ENCODE results near the gene SYDE1. TPM values are rescaled to one million over a fixed set of nuclear protein-coding genes. Genes with fewer than 3 reads are reported as not detected.

Gene SYDE1
- polyA plus RNA-seq, 1 donor from 2014 or later, result not detected

- H3K9me3 Mint-ChIP-seq, result peaks cover 2 to 10% (median 8%) of the 10 kb centered on the region in 3 donors
- H3K27ac Mint-ChIP-seq, result no peak overlapping the region
- no peaks in the 10 kb centered on the region for H3K36me3 Mint-ChIP-seq
- H3K4me3 Mint-ChIP-seq, result no peak overlapping the region
- peaks cover 2% of the 10 kb centered on the region for H3K27me3 Mint-ChIP-seq
- H3K4me1 Mint-ChIP-seq, result peaks cover 0 to 2% (median 1%) of the 10 kb centered on the region in 3 donors
These were observed 52.0 kb downstream of the SYDE1 start for GRCh38 chr19:15159251-15159650.

GRCh38 chr19:15161028-15161984, 54.1 kb downstream of the SYDE1 start:
- H3K4me1 Mint-ChIP-seq, result peaks cover 0 to 2% (median 1%) of the 10 kb centered on the region in 3 donors
- H3K27me3 Mint-ChIP-seq, result peaks cover 3% of the 10 kb centered on the region
- no peaks in the 10 kb centered on the region for H3K36me3 Mint-ChIP-seq
- H3K27ac Mint-ChIP-seq, result no peak overlapping the region
- peaks cover 4 to 16% (median 4%) of the 10 kb centered on the region in 3 donors for H3K9me3 Mint-ChIP-seq
- no peak overlapping the region for H3K4me3 Mint-ChIP-seq

Other genes with a start within 250 kb of the SYDE1 start
- not detected for gene OR7A17, start 221.3 kb upstream of the SYDE1 start, polyA plus RNA-seq
- gene OR7C2, start 165.9 kb upstream of the SYDE1 start, polyA plus RNA-seq, result not detected
- not detected for gene SLC1A6, start 127.5 kb upstream of the SYDE1 start, polyA plus RNA-seq
- gene CASP14, start 57.9 kb upstream of the SYDE1 start, polyA plus RNA-seq, result not detected
- not detected for gene OR1I1, start 25.2 kb upstream of the SYDE1 start, polyA plus RNA-seq
- not detected for gene NOTCH3, start 93.6 kb downstream of the SYDE1 start, polyA plus RNA-seq
- gene EPHX3, start 125.0 kb downstream of the SYDE1 start, polyA plus RNA-seq, result not detected
- 20.5 TPM for gene BRD4, start 225.1 kb downstream of the SYDE1 start, polyA plus RNA-seq

All from IgD-negative memory B cell (primary cell).